Kidney (tissue), 14 donors: ENCODE measurements around the gene GAL3ST1. TPM values are rescaled to one million over a fixed set of nuclear protein-coding genes. Genes with fewer than 3 reads are reported as not detected.
"Not testable (repeated sequence)": the region's sequence is repeated elsewhere in the genome, so short reads cannot be mapped to it uniquely, and the experiment has no call there.

Experiments
- DNase-seq, 5 donors: peaks; one replicate each; pipeline ENCODE4 v3.0.0-alpha.2; 2013 to 2020
- FAIRE-seq: peaks from 2 replicates; lab custom pipeline; 2012; peaks lifted over from hg19 to GRCh38; lab: Jason Lieb, UNC
- H3K27ac ChIP-seq, 2 donors: one replicate each; pipeline ENCODE4 v1.7.0; 2013; ENCODE audit warnings: low read depth in 2 of 2, low read length in 2 of 2, inconsistent platforms in 1 of 2
- H3K27me3 ChIP-seq: one replicate; pipeline ENCODE4 v1.7.1; 2013; ENCODE audit warnings: low read length, inconsistent platforms; ENCODE audit not compliant: control insufficient read depth, insufficient read depth
- H3K36me3 ChIP-seq, 3 donors: one replicate each; pipeline versions ENCODE4 v1.7.0 to v1.7.1; 2013; ENCODE audit warnings: low read length in 3 of 3, control low read depth in 1 of 3, inconsistent platforms in 1 of 3; ENCODE audit not compliant: insufficient read depth in 3 of 3, control insufficient read depth in 2 of 3
- H3K4me1 ChIP-seq, 3 donors: one replicate each; pipeline versions ENCODE4 v1.7.0 to v1.7.1; 2013; ENCODE audit warnings: low read length in 3 of 3, inconsistent platforms in 1 of 3, low read depth in 1 of 3; ENCODE audit not compliant: control insufficient read depth in 2 of 3, insufficient read depth in 2 of 3
- H3K4me3 ChIP-seq, 3 donors: one replicate each; pipeline versions ENCODE4 v1.7.0 to v1.8.1; 2013; ENCODE audit warnings: low read length in 3 of 3, control low read depth in 1 of 3, inconsistent platforms in 1 of 3
- H3K9ac ChIP-seq, 3 donors: one replicate each; pipeline versions ENCODE4 v1.7.0 to v1.7.1; 2013; ENCODE audit warnings: low read length in 3 of 3, control low read depth in 1 of 3, inconsistent platforms in 1 of 3
- H3K9me3 ChIP-seq, 3 donors: one replicate each; pipeline versions ENCODE4 v1.7.0 to v1.7.1; 2013; ENCODE audit warnings: low read length in 3 of 3, control low read depth in 1 of 3, inconsistent platforms in 1 of 3; ENCODE audit not compliant: control insufficient read depth in 2 of 3, insufficient read depth in 1 of 3
- CTCF ChIP-seq: IDR thresholded peaks from 3 replicates; pipeline ENCODE4 v1.5.1; 2012; ENCODE audit warnings: mild to moderate bottlenecking, moderate library complexity, borderline replicate concordance; ENCODE audit not compliant: insufficient read depth; ENCODE audit errors: extremely low read depth
- intact Hi-C: fragments of 100-400 bp; cut with DNase I; formaldehyde crosslinking; loops from one replicate; pipeline ENCODE4 v1.11.1; 2022
- polyA plus RNA-seq: library from polyadenylated mRNA; stranded (reverse); fragments of 350-450 nt; fragmentation: Illumina TruSeq; extraction: RNeasy Lipid Tissue Mini Kit (QIAGEN cat#74804); gene quantifications from one replicate; pipeline ENCODE4 v1.2.3, GENCODE V29; 2014; ENCODE audit warnings: low read depth, low replicate concordance; ENCODE audit not compliant: insufficient read depth
- total RNA-seq: library from RNA; stranded (reverse); fragmentation: NEBNext Ultra II Directional; extraction: Animal tissue kit (Norgen Biotek cat#: 25700); gene quantifications from one replicate; pipeline ENCODE4 v1.2.1, GENCODE V29; 2021
- donor health status: control.
- donor health status: control.
- donor health status: control.
- donor health status: control.
- donor health status: control.
- donor health status: DM: yes; HTN: yes; CAD: no.
- donor health status: Normal renal cell carcinoma (clear cell type).

The GAL3ST1 gene
- total and polyA plus RNA-seq, 2 donors from 2014 or later = 16.1 to 34.3 TPM

GRCh38 chr22:30553971-30554370 lies 20.5 kb downstream of the GAL3ST1 start:
- Histone ChIP-seq H3K4me1 (no peaks in the 10 kb centered on the region), H3K27me3 (no peaks in the 10 kb centered on the region), H3K9me3 (no peaks in the 10 kb centered on the region), H3K4me3 (no peak overlapping the region), H3K36me3 (peaks cover 0 to 3% (median 0%) of the 10 kb centered on the region in 3 donors), H3K9ac (no peak overlapping the region), H3K27ac (no peak overlapping the region)
- intact Hi-C loops = no loop called here
- no peak for FAIRE-seq
- no peak for DNase-seq
- TF ChIP-seq CTCF = no peak

GRCh38 chr22:30552719-30553118 lies 21.7 kb downstream of the GAL3ST1 start:
- Histone ChIP-seq H3K9me3 (no peaks in the 10 kb centered on the region), H3K36me3 (peaks cover 0 to 3% (median 0%) of the 10 kb centered on the region in 3 donors), H3K4me3 (no peak overlapping the region), H3K9ac (no peak overlapping the region), H3K27me3 (no peaks in the 10 kb centered on the region), H3K4me1 (no peaks in the 10 kb centered on the region), H3K27ac (no peak overlapping the region)
- TF ChIP-seq CTCF = no peak
- no peak for FAIRE-seq
- DNase-seq = no peak
- intact Hi-C loops = no loop called here

- H3K9ac ChIP-seq, intact Hi-C loops, H3K36me3 ChIP-seq, FAIRE-seq, H3K4me3 ChIP-seq, H3K27ac ChIP-seq, H3K9me3 ChIP-seq, DNase-seq, H3K4me1 ChIP-seq, H3K27me3 ChIP-seq: not testable (repeated sequence)
Measured at GRCh38 chr22:30551813-30552212, 22.7 kb downstream of the GAL3ST1 start.

- TF ChIP-seq CTCF = no peak
- Histone ChIP-seq H3K4me3 (no peak overlapping the region), H3K9ac (no peak overlapping the region), H3K27ac (no peak overlapping the region), H3K36me3 (no peaks in the 10 kb centered on the region), H3K27me3 (no peaks in the 10 kb centered on the region), H3K4me1 (no peaks in the 10 kb centered on the region), H3K9me3 (no peaks in the 10 kb centered on the region)
- FAIRE-seq (no peak), DNase-seq (no peak)
- intact Hi-C loops = no loop called here
Measured at GRCh38 chr22:30547188-30547587, 27.3 kb downstream of the GAL3ST1 start.
